DMS 273 treated with DMSO at 0.1 percent for 48 hours (cell line): ENCODE results near the gene PTPRB.

ENCODE experiments used
- DNase-seq: peaks from one replicate; lab custom pipeline; 2025; lab: John Stamatoyannopoulos, UW

Gene PTPRB

DNA sequence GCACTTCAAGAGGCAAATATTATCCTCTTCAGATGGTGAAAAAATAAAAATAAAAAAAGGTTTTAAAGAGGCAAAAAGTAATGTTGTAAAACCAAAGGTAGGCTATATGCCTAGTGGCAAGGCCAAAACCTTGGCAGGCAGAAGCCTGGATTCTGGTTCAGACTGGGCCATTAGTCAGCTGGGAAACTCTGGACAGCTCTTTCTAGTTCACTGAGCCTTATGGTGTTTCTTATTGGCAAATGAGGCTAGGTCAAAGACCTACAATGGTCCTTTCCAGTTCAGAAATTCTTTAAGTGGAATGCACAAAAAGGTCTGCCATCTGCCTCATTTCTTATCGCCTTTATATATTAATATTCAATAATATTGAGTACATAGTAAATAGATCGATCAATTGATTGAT, 44.6 kb downstream of the PTPRB start:
- no peak for DNase-seq

DNA sequence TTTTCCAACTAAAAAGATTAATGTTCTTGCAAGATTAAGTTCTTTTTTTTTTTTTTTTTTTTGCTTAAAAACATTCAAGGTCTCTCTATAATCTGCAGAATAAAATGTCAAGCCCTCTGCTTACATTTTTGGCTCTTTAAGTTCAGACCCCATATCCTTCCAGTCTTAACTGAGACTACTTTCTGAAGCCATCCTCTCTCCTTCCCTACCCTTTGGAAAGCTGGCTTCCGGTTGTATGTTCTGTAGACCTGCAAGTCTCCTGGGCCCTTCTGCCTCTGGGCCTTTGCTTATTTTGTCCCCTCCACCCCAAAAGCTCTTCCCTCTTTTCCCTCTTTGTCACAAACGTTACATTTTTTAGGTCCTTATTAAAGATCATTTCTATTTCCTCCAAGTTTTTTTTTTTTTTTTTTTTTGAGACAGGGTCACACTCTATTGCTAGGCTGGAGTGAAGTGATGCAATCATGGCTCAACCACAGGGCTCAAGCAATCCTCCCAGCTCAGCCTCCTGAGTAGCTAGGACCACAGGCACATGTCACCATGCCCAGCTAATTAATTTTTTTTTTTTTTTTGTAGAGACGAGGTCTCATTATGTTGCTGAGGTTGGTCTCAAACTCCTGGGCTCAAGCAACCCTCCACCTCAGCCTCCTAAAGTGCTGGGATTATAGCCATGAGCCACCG, 46.5 kb downstream of the PTPRB start:
- no peak for DNase-seq

DNA sequence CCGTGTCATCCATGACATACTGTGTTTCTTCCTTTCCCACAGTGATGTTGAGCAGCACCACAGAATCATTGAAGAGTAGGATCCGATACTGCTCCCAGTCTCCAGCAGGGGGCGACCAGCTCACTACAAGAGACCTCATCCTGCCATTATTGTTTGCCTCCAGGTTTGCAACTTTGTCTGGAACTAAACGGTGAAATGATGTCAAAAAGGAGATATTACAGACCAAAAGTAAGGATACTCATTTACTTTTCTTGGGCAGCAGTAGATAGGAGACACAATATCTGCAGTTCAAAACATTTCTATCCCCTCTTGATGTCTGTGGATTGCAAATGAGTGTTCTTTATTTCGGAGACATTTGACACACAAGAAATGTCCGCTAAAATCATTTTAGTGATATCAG, 47.2 kb downstream of the PTPRB start:
- no peak for DNase-seq

DNA sequence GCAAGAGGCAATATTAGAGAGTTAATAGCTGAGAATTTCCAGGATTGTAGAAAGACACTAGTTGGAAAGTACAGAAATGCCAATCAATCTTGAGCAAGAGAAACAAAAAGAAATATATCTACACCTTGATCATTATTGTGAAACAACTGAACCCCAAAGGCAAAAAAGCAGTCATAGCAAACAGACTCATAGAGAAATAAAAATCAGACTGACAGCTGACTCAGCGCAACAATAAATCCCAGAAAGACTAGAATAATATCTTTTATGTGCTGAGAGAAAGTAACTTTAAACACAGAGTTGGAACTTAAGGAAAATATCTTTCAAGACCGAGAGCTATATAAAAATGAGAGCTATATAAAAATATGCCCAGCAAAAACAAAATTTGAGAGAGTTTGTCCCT, 52.9 kb downstream of the PTPRB start:
- DNase-seq: no peak

DNA sequence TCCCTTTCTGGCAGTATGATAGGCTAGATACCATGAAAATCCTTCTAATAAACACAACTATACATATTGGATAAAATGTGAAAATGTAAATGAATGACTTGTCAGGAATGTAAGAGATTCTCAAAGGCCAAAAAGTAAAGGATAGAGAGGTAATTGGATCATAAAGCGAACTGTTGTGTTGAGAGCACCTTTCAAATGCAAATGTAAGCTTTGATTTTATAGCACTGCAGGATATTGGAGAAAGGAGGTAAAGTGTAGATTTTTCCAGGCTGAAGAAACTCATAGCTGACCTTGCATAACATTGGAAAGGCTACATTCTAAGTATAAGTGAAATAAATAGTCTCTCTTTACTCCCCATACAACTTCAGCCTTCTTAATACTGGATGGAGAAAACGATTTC, 54.0 kb downstream of the PTPRB start:
- DNase-seq: no peak

DNA sequence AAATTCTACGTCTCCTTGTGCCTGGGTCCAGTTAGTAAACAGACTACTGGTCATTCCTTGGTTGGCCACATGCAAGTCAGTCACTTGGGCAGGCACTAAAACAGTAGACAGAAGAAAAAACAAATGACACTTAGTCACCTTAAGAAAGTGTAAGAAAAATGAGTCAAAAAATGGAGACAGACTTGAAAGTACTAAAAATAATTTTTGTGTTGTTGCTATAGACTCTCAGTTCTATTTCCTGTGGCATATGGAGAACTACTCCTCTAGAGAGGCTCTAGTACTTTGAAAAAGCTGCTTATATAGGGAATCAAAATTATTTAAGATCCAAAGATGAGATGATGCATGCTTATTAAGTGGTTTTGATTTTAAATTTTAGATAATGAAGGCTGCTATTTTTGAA, 56.0 kb downstream of the PTPRB start:
- no peak for DNase-seq

DNA sequence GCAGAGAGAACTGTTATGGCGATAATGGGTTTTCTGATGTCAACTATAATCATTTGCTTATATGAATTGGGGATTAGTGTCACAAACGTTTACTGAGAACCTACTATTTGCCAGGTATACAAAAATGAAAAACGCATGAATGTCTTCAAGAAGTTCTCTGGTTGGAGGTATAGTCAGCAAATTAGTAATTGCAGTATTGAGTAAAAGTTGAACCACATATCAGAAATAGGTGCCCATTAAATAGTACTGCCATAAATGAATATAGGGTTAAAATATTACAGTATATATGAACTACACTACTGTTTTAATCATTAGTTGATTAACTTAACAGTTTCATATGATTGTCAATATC, 60.0 kb downstream of the PTPRB start:
- DNase-seq: no peak

DNA sequence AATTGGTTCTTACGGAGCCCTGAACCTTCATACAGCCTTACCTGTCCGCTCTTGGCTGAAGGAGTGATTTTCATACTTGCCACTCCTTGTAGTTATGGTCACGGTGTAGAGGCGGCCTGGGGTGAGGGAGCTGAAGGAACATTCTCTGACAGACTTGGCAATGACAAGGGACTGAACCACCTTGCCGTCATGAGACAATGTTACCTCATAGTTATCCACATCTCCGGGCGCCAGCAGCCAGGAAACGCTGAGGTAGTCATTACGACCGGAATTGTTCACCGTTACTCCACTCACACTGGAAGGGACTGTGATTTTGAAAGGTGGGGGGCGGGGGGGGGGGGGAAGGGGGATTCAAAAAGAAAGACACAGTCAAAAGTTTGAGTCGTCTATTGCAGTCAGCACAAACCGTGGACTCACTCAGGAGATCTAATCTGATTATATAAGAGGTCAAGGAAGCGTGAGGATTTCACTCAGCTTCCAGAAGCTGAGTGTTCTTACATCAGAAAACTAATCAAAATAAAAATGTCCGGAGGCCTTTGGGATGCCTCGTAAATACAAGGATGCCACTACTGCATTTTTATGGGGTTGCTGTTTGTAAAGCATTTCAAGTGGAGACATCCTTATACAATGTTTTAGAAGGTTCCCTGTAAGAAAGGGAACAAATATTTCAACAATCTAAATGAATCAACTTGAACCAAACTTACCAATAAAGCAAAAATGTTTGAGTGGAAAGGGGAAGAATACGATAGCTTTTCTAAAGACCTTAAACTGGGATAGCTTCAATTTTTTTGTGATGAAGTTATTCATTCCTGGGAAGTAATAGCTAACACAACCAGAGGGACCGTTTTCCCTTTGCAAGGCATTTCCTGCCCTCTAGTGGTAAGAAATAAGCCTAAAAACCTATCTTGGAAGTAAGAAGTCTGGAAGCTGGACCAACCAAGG, 60.6 kb downstream of the PTPRB start:
- DNase-seq: peak; percentile 13

DNA sequence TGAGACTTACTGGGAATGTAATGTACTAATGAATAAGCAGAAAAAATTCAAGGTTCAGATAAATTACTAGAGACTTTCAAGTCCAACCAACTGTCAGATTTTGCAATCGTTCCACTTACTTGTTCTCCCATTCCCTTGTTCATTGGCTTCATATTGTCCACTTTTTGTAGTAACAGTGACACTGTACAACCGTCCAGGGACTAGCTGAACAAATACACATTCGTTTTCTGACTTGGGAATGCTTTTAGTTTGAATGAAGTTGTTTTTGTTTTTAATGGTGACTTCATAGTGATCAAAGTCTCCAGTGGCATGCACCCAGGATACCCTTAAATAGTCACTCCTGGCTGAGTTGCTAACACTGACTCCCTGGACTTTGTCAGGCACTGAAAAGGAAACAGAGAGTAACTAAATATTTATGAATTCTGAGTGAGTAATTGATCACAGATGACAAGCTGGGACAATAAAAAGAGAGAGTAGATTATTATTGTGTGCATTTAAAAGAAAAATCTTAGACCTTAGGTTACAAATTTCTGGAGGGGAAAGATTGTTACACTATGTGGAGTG, 65.4 kb downstream of the PTPRB start:
- no peak for DNase-seq

DNA sequence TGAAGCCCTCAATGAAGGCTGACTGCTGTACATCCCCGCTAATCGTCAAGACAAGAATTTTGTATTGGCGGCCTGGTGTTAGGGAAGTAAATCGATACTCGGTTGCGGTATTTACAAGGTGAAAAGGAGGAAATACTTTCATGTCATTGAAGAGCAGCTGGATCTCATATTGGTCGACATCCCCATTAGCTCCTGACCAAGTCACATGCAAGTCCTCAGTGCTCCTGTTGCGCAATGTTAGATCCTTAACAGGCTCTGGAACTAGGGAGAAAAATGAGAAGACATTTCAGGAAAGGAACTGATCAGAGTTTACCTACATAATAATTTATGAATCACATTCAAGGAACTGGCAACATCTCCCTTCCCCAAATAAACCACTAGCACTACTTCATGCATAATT, 66.2 kb downstream of the PTPRB start:
- no peak for DNase-seq

DNA sequence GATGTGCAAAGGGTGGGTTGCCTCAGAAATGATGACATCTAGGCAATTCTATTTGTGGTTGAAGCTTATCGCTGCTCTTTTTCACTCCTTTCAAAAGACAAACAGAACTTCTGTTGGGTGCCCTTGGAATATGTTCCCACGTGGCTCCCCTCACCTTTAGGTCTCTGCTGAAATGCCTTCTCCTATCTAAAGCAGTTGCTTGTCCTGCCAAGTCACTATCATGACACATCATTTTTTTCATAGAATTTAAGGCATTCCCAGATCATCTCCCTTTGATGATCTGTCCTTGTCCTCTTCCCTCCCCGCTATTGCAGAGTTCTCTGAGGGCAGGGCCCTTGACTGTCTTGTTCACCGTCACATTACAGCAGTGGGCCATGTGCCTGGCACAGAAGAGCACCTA, 75.7 kb downstream of the PTPRB start:
- no peak for DNase-seq

DNA sequence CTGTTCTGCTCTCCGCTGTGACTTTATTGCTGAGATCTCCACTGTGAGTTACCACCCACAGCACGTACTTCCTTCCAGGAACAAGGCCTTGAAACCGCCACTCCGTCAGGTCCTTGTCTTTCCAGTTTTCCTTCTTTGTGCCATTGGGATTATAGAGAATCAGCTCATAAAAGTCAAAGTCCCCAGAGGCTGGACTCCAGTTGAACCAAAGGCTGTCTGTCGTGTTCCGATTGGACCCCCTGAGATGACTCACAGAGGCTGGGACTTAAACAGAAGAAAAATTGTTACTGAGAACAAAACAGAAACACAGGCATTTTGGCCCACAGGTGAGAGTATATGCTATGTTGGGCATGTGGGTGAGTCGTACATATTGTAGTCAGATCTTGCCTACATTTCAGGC, 76.6 kb downstream of the PTPRB start:
- DNase-seq: no peak

DNA sequence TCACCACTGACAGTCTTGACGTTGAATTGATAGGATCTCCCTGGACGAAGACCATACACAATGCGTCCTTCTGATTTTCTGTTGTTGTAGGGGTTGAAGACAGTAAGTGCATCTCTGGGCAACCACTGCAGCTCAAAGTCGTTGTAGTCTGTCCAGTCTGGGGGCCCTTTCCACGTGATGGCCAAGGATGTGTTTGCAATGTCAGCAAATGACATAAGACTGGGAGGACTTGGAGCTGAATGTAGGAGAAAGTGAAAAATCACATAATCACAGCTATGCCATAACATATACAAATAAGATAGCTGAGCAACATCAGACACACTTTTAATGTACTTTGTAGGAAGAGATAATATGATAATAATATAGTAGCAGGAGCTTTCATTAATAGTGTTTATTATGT, 77.8 kb downstream of the PTPRB start:
- DNase-seq: no peak

DNA sequence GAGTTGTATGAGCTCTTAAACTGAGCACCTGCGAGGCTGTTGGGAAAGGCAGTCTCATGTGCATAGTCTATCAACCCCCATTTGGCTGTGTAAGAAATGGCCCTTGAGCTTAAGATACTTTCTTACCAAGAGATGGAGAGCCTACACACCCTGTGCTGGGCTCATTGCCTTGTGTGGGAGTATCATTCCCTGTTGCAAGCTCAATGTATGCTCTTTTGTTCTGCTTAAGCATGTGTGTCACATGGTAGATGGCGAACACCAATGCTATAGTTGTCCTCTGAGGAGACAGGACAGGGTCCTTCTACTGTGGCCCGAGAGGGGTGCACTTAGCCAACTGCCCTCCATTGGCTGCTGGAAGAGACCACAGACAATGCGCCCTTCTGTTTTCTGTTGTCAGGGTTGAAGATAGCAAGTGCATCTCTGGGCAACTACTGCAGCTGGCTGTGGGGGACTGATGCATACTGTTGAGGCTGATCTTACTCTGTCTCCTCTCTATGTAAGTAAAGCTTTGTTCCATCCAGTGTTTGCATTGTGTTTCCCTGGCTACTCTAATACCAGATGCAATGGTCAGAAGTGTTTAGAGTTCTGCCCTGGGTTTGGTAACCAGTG, 79.5 kb downstream of the PTPRB start:
- DNase-seq: no peak

DNA sequence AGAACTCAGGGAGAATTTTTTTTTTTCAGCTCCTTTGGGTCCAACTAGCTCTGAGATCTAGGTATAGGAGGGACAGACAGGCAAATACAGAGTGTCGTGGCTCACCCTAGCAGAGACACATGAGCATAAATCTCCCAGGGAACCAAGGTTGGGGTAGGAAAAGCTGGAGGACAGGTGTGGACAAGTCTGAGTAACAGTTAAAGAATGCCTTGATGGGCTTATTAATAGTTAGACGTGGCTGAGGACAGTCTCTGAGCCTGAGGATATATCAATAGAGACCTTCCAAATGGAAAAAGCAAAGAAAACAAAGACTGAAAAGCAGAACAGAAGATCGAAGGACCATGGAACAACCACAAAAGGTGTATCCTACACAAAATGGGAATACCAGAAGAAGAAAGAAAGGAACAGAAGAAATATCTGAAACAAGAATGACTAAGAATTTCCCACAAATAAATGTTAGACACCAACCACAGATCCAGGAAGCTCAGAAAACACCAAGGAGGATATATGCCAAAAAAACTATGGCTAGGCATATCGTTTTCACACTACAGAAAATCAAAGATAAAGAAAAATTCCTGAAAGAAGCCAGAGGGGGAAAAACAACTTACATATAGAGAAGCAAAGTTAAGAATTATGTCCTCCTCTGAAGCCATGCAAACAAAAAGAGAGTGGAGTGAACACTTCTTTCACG, 80.9 kb downstream of the PTPRB start:
- DNase-seq: no peak

DNA sequence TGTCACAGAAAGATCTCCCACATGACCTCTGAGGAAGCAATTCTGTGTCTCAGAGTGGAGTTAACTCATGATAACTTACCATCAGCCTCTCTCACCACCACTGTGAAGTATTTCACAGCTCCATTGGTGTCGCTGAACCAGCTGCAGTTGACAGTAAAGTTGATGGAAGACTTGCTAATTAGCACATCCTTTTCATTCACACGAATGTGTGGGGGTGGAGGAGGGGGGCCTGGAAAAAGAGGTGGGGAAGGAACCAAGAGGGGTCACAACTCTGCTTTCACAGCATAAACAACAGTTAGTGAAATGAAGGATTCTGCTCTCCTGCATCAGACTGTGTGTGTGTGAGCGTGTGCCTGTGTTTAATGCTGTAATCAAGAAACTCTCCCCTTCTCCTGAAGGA, 82.1 kb downstream of the PTPRB start:
- DNase-seq: no peak

DNA sequence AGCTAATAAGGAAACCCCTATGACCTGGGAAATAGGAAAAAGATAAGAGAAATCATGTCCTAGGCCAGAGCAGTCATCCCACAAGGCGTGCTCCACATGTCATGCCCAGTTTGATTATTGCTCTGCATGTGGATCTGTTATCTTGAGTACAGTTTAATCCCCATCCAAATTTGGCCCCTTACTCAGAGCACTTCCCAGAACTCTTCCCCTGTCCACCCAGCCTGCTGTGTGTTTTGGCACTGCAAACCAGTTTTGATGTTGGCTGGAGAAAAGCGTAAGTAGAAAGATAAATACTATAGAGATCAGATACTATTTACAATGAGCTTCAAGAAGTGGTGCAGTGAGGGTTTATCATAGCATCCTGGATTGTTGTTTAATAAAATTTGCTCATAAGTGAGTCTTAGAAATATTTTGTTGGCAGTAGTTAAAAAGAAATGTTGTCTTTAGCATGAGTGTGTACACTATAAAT, 83.8 kb downstream of the PTPRB start:
- no peak for DNase-seq

DNA sequence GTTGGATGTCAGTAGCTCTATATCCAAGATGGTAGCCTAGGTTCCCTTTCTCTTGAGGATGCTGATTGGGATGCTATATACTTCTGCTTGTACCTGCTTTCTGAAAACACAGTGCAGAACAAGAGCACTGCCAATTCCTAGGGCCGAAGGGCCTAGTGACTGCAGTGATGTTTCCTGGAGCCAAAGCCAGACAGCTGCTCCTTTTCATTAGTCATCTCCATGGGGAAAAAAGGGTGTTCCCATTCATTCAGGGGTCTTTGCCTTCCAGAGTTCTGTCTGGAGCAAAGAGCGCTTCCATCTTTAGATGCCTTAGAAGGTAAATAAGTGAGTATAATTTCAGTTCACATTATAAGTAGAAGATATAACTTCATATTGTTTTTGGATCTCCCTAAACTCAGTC, 85.5 kb downstream of the PTPRB start:
- no peak for DNase-seq

DNA sequence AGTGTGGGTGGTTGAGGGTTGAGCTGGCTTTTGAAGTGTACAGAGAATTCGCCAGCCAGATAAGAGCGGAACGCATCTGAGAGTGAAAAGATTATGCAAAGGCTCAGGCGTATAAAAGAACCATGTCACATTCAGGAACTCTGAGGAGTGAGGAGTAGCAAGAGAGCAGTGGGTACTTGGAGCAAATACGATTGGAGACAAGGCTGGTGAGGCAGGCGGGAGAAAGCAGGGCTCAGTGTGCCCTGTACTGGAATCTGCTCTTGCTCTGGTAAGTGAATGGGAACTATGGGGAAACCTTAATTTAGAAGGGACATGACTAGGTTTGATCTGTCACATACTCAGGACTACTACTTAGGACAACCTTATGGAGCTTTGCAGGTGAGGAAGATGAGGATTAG, 87.0 kb downstream of the PTPRB start:
- DNase-seq: no peak

DNA sequence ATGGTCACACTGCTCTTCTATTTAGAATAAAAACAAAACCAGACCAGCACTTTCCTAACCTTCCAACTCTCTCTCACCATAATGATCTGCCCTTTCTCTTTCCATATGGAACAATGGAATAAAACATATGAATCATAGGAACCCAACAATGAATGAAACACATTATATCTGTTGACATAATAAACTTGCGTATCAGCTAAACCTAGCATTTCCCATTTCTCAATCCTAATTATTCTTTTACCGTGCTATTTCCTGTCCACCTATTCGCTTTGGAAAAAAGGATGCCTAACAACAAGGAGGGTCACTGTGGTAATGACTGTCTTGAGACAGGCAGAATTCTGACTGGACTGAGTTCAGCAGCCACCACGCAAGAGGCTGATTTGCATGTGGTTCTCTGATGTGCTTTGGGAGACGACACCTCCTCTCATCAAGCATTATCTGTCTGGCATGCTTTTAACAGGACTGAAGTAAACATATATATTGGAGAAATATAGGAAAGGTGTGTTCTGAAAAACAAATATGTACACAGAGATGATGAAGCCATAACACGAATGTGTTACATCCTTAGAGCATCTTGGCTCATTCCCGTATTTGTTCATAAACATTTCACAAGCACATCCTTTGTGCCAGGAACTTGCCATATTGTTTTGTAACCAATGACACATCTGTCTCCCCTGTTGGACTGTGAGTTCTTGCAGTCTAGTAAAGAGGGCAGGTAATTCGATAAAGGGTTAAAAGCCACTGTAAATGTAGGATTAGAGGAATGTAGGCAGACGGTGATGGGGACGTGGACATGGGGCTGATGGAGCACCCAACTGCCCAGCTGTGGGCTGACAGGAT, 87.7 kb downstream of the PTPRB start:
- DNase-seq: no peak

DNA sequence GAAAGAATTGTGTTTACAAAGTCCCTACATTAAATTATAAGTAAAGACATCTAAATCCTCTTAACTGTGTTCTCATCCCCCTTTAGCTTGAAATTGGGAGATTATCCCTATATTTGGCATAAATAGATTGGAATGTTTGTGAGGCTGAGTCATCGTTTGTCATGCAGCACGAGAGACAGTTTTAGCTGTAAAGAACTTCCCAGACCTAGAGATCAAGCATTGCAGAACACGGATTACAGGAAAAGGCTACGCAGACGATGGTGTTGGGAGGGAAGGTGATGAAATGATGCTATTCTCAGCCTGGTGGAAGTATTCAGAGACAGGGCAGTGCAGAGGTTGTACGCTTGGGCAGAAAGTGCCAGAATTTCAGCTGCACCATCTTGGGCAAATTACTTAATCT, 93.8 kb downstream of the PTPRB start:
- DNase-seq: no peak
